Cardiac muscle cell (in vitro differentiated cells and primary cell): ENCODE measurements around the gene NUAK2. TPM values are rescaled to one million over a fixed set of nuclear protein-coding genes. Genes with fewer than 3 reads are reported as not detected.

ENCODE experiments used
- DNase-seq, 2 donors: peaks; one replicate each; pipeline versions ENCODE4 v3.0.0 to v3.0.0-alpha.2; 2010 to 2017; ENCODE audit warnings: low read depth in 1 of 2, low spot score in 1 of 2
- H3K27ac ChIP-seq: fragments of 200-600 bp; sonication (generic); 2 replicates; pipeline ENCODE4 v1.5.1; 2016
- H3K27me3 ChIP-seq: fragments of 200-600 bp; sonication (generic); 2 replicates; pipeline ENCODE4 v1.6.0; 2016; ENCODE audit warnings: control low read depth
- H3K36me3 ChIP-seq: fragments of 200-600 bp; sonication (generic); 2 replicates; pipeline ENCODE4 v1.5.1; 2016; ENCODE audit warnings: control low read depth
- H3K4me1 ChIP-seq: fragments of 200-600 bp; sonication (generic); 2 replicates; pipeline ENCODE4 v1.8.1; 2017; ENCODE audit warnings: low read depth, mild to moderate bottlenecking, mixed run types
- H3K4me3 ChIP-seq: fragments of 200-600 bp; sonication (generic); 2 replicates; pipeline ENCODE4 v1.5.1; 2016; ENCODE audit warnings: mild to moderate bottlenecking
- H3K9me3 ChIP-seq: fragments of 200-600 bp; sonication (generic); 2 replicates; pipeline ENCODE4 v1.5.1; 2017; ENCODE audit warnings: low read depth, mild to moderate bottlenecking, control low read depth
- CTCF ChIP-seq: IDR thresholded peaks from 2 replicates; pipeline ENCODE4 v1.5.1; 2012; ENCODE audit warnings: low read depth, mild to moderate bottlenecking, low read length
- polyA plus RNA-seq: library from polyadenylated mRNA; unstranded; fragments of >200 nt; fragmentation: Nextera tagmentation; extraction: Ambion mirVana; gene quantifications from 2 replicates; pipeline ENCODE4 v1.2.1, GENCODE V29; 2016
- total RNA-seq: library from RNA; depleted of rRNA; stranded (reverse); fragments of >200 nt; gene quantifications from 2 replicates; pipeline ENCODE4 v1.2.3, GENCODE V29; 2016

NUAK2 gene
- total and polyA plus RNA-seq, 2 experiments from 2014 or later = 2.1 to 4.3 TPM

- Histone ChIP-seq H3K4me1 (peaks cover 16% of the 10 kb centered on the region), H3K9me3 (no peaks in the 10 kb centered on the region), H3K27me3 (no peaks in the 10 kb centered on the region), H3K36me3 (no peaks in the 10 kb centered on the region), H3K4me3 (no peak overlapping the region), H3K27ac (no peak overlapping the region)
- TF ChIP-seq CTCF = no peak
- no peak for DNase-seq
Measured at GRCh38 chr1:205287767-205288559, 33.6 kb downstream of the NUAK2 start.

- Histone ChIP-seq H3K27me3 (no peaks in the 10 kb centered on the region), H3K27ac (no peak overlapping the region), H3K9me3 (no peaks in the 10 kb centered on the region), H3K4me3 (no peak overlapping the region), H3K4me1 (peaks cover 16% of the 10 kb centered on the region), H3K36me3 (no peaks in the 10 kb centered on the region)
- TF ChIP-seq CTCF = no peak
- DNase-seq = no peak
Measured at GRCh38 chr1:205287076-205287475, 34.5 kb downstream of the NUAK2 start.

- Histone ChIP-seq H3K4me3 (no peak overlapping the region), H3K4me1 (peaks cover 16% of the 10 kb centered on the region), H3K36me3 (no peaks in the 10 kb centered on the region), H3K27ac (no peak overlapping the region), H3K27me3 (no peaks in the 10 kb centered on the region), H3K9me3 (no peaks in the 10 kb centered on the region)
- peak in 1 of 2 donors; percentile 48 for DNase-seq
- TF ChIP-seq CTCF = no peak
Measured at GRCh38 chr1:205286335-205286950, 35.1 kb downstream of the NUAK2 start.

GRCh38 chr1:205285381-205286101 is 36.0 kb downstream of the NUAK2 start:
- H3K27ac ChIP-seq = peak overlapping the region; percentile 6
- no peaks in the 10 kb centered on the region for H3K36me3 ChIP-seq
- no peak overlapping the region for H3K4me3 ChIP-seq
- no peak for TF ChIP-seq CTCF
- H3K9me3 ChIP-seq = no peaks in the 10 kb centered on the region
- DNase-seq = peak in 1 of 2 donors; percentile 53
- H3K27me3 ChIP-seq = no peaks in the 10 kb centered on the region
- peaks cover 16% of the 10 kb centered on the region for H3K4me1 ChIP-seq

- DNase-seq = peak; percentile 70 to 98
- Histone ChIP-seq H3K27ac (peak overlapping the region; percentile 6), H3K4me1 (peaks cover 16% of the 10 kb centered on the region), H3K36me3 (no peaks in the 10 kb centered on the region), H3K27me3 (no peaks in the 10 kb centered on the region), H3K4me3 (no peak overlapping the region), H3K9me3 (no peaks in the 10 kb centered on the region)
- TF ChIP-seq CTCF = peak; percentile 19
Measured at GRCh38 chr1:205284420-205285144, 37.0 kb downstream of the NUAK2 start.
